GM19395 (cell line): ENCODE data around the gene NDUFS6.
"Not testable (repeated sequence)": the region's sequence is repeated elsewhere in the genome, so short reads cannot be mapped to it uniquely, and the experiment has no call there.

Experiments used
- ATAC-seq: cut with Tn5 transposase; IDR thresholded peaks from one replicate; pipeline ENCODE4 v1.9.1; 2021; ENCODE audit warnings: mild to moderate bottlenecking, moderate library complexity; ENCODE audit not compliant: unreplicated experiment

NDUFS6 gene

DNA sequence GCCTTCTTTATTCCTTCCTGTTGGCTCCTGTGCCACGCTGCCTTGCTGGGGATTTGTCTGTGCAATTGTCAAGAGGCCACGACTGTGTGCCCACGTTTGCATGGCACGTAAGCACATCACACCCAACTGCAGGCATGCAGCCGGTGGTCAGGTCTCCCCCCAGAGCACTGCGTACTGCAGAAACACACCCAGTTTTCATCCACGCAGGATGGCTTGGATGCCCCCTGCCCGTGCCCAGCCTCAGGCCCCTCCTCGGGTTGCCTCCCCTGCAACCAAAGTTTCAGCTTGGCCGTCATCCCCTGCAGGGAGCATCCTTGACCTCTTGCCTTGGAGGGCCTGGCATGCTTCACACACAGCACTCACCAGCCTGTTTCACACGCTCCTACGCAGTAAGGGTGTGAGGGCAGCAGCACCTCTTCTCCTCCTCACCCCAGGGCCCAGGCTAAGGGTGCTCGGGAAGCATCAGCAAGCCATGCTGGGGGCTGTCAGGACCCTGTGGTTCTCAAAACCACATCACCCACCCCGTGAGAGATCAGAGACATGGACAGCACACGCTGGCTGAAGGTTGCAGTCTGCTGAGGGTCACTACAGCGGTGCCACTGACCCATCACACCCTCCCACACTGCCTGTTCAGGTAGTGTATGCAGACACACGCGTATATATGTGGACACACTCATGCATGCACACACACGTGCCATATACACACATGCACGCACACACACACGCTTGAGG is 4.7 kb upstream of the NDUFS6 start:
- ATAC-seq = no peak

DNA sequence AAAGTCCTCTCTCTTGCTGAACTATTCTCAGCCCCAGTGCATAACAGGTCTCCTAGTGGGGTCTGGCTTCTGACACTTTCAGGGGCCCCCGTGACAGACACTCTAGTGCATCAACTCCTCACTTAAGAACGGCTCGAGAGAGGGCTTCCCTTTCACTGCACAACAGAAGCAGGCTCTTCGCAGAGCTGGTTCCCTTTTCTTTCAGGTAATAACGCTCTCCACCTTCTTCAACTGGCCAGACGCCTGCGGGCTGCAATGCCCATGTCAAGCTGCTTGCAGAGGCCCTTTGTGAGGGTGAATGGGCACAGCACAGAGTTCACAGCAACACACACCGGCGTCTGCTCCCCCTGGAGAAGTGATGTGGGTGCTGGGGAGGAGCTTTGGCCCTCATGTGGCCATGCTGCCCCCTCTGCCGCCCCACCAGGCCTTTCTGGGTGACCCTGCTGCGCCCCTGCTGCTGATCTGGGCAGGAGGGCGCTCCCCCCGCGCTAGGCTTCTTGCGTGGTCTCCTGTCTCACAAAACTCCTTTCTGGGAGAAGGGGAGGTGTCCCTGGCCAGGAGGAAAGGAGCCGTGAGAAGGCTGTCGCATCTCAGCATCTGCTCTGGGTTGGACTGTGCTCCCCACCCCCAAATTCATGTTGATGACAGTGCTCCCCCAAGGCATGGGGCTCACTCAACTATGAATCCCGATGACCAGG is 4.0 kb upstream of the NDUFS6 start:
- no peak for ATAC-seq

DNA sequence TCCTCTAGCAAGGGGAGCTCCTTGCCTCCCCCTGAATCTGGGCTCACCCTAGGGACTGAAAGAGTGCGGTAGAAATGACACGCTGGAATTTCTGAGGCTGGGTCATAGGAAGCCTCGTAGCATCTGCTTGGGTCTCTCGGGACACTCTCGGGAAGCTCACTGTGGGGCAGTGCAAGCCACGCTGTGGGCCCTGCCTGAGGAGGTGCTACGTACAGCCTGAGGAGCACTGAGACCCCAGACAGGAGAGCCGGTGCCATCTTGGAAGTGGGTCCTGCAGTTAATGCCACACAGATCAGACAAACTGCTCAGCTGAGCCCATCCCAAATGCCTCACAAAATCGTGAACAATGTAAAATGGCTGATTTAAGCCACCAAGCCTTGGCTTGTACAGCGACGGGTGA is 3.4 kb upstream of the NDUFS6 start:
- ATAC-seq = no peak

DNA sequence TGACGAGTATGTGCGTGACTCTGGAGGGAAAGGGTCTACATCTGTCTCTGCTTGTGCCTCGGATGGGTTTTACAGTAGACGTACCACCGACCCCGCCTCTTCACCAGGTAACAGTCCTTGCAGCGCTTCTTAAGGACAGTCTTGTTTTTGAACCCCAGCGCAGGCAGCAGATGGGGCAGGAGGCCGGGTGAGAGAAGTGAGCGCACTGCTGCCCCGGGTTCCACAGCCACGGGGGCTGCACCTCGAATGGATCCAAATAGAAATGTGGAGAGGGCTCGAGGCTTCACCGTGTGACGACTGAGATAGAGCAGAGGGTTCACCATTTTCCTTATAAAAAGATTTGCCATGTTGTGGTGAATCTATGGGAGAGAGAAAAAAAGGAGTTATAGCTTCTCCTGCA is 2.6 kb upstream of the NDUFS6 start:
- ATAC-seq = not testable (repeated sequence)

DNA sequence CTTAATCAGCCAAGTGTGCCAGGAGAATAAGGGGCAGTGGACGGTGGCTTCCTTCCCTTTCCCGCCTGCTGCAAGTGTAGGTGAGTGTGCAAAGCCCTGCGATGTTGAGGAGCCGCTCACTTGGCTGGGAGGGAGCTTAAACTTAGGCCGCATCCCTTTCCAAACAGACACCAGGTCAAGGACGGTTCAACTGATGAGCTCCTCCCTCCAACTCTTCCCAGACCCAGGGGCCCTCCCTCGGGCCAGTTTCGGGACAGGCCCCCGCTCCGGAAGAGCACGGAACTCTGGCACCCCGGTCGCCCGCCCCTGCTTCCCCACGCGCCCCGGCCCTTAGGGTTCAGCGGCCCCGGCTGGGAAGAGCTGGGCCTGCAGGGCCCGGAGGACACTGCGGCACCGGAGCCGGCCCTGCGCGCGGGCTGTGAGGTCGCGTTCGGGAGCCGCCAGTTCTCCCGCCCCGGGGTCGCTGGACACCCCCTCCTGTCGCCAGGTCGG is 2.1 kb upstream of the NDUFS6 start:
- peak; percentile 28 for ATAC-seq

DNA sequence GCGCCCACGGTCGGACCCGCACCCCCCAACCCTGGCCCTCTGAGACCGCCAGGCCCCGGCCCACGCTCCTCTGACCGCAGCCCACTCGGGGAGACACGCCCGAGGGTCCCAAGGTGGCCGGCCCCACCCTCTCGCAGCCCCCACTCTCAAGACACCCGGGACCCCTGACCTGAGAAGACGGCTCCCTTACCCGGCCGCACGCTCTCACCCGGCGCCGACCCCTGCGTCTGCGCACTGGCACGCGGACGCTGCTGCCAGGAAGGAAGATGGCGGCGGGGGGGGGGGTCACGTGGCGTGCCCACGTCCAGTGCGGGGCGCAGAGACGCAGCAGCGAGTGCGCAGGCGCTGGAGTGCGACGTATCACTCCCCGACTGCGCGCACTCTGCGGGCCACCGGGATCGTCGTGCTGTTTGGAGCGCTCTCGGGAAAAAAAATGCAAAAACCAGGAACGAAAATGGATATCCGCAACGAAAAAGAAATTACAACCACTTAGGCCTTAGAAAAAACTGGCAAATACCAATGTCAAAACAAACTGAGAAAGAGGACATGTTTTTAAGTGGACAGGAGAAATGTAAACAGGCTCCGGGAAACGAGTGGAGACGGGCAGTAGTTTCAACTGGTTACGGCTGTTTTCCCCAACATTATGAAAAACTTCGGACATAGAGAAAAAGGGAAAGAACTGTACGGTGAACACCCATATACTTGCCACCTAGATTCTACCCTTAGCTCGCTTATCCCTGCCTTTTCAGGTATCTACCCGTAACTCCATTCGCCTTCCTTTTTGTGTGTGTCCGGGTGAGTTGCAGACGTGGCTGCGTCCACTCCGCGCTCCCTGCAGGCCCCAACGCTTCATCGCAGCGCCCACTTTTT is 1.4 kb upstream of the NDUFS6 start, which contains the start of gene MRPL36:
TSS of gene MRPL36 (minus strand) at position 236 of the 870 bp plus-strand sequence. CDS start 902 bp downstream, outside the sequence.
- ATAC-seq = peak; percentile 47

DNA sequence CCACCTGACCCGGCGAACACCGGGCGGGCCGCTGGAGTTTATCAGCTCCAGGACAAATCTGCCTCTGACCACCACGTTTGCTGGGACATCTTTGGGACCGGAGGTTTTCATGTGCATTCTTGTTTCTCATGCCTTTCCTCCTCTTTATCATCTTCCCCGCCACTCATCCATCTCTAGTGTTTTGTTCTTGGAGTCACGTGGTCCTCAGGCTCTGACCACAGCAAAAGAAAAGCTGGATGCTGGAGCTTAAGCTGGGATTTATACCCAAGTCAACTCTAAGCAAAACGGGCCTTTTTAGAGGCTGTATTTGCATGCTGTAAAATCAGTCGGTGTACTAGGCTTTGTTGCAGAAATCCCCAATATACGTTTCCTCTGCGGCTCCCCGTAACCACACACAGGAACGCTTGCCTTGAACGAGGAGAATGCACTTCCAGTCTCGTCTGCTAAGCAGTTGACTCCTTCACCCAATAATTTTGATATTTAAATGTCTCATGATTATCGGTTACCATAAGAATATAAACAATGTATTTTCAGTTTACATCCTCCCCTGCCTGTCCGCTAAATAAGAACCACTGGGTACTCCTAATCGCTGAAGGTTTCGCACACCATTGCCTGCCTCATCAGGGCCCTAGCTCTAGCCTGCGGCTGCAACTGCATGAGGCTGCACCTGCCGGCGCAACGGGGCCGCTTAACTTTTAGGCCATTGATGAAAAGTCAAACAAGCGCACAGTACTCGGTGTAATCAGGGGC is 560 bp upstream of the NDUFS6 start:
- peak; percentile 55 for ATAC-seq

DNA sequence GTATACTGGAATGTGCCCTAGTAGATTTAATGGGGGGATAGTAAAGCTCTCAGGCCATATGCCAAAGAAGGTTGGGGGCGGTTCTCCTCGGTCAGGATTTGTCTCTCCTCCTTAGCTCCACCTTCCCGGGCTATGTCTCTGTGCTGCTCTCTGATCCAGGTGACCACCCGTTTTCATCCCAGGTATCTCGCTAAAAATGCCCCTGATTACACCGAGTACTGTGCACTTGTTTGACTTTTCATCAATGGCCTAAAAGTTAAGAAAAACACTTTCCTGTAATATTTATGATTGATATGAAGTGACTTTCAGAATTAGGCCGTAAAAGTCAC is 724 bp downstream of the NDUFS6 start:
- ATAC-seq = no peak

DNA sequence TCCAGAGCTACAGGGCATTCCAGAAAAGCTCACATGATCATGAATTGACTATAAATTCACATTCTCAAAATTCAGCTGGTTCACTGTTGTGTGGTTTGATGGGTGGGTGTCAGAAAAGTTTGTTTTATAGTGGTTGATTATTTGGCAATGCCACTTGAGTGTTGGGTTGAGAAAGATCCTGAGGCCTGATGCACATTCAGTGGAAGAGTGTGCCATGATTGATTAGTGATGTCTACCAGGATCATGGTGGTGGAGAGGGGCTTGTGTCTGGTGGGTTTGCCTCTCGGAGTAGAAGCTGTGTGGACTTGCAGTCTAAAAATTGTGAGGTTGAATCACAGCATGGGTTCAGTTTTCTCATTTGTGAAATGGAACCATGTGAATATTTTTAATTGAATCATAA is 2.0 kb downstream of the NDUFS6 start:
- ATAC-seq = no peak

DNA sequence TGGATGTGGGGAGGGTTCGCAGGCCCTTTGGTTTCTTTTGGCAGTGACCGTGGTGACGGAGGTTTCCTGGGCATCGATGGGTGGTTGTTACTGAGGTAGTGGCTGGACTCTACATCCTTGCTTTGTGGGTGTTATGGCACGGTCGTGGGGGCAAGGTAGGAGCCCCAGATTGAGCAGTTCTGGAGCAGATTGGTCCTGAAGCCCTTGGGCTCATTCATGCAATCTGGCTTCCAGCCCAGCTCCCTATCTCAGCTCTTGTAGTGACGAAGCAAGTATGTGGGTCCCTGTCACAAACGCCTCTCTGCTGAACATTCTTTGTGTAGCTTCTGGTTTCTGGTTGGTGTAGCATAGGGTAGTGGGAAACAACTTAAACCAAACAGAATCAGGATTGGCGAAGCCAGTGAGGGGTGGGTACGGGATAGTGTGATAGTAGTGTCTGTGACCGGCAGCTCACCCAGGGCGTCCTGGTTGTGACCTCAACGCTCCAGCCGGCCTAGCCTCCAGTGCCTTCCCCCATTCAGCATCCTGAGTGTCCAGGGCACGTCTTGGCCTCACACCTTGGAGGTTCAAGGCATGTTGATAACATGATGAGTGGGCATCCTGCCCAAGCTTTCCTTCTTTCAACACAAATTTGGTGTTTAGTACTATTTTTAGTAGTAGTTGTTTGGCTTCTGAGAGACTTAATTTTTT is 2.9 kb downstream of the NDUFS6 start:
- ATAC-seq = no peak

DNA sequence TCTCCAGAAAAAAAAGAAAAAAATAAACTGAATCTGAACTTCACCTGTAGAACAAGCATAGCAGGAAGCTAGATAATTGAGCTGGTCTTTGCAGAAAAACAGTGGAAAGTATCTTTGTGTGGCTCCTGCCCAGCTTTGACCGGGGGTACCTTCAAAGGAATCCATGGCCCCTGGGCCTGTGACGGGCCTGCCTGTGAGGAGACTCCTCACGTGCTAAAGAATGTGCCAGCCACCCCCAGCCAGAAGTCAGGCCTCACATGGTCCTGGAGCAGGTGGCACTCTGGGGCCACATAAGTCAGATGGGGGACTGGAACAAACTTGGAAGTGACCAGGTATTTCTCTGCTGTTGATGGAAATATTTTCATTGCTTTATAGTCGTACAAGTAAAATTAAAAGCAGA is 4.1 kb downstream of the NDUFS6 start:
- no peak for ATAC-seq

DNA sequence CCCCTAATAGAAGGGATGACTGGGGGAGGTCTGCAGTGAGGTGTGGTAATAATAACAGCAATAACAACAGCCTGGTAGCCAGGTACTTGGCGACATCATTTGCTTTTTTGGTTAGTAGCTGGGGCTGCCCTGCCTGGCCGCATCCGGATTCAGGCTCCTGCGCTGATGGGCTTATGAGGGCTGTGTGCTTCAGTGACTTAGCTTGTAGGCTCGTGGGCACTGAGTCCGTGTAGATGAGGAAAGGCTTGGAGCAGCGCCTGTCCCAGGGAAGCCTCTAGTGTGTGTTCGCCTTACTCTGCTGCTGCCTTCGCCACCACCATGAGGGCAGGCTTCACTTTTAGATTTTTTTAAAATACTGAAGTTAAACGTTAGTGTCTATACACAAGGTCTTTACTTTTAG is 4.5 kb downstream of the NDUFS6 start:
- no peak for ATAC-seq

DNA sequence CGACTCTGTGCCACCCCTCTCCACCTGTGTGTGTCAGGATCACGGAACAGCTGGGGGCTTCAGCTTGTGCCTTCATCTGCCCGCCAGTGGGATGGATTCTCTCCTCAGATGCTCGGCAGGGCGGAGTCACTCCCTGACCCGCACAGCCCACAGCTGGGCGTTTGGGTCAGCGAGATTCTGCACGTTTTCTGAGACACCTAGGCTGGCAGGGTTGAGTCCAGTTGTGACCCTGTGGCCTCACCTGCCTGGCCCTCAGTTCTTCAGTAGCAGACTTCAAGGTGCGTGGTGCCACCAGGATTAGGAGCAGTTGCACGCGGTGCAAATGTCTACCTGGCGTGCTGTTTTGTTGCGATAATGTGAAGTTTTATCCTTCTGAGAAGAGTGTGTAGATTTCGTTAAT is 5.0 kb downstream of the NDUFS6 start:
- no peak for ATAC-seq

DNA sequence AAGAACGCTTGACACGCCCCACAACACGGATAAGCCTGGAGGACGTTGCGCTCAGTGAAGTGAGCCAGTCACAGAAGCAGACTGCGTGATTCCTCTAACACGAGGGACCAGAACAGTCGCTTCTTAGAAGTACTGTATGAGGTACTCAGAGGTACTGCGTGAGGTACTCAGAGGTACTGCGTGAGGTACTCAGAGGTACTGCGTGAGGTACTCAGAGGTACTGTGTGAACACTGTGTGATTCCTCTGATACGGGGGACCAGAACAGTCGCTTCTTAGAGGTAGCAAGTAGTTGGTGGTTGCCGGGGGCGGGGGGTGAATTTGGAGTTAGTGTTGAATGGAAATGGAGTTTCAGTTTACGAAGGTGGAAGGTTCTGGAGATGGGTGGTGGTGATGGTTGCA is 5.8 kb downstream of the NDUFS6 start:
- no peak for ATAC-seq

DNA sequence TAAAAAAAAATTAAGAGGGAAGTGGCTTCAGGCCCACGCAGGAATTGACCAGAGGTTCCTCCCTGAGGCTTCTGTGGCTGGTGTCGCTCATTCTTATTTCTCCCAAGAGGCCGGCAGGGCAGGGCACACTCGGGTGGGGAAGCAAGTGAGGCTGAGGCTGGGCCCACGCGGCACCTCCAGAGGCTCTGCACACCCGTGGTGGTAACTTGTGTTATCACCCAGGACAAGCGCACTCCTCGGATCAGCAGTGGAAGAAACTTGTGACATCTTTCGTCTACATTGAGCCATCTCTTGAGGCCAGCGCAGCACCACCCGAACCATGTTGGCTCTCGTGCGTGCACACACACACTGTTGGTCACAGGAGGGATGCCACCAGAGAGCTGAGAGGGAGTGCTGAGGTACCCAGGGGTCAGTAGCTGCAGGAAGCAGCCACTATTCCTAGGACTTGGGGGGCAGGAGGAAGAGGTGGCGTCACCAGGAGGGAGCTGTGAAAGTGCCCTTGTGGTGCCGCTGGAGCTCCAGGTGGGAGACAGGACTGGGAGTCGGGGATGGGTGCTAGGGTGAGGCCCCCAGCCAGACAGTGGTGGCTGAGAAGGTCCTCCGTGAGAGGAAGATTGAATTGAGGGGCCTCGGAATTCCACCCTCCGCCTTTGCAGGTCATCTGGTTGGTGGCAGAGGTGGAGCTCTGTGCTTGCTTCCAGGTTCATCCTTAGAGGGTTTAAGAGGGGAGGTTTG is 6.4 kb downstream of the NDUFS6 start:
- ATAC-seq = no peak

DNA sequence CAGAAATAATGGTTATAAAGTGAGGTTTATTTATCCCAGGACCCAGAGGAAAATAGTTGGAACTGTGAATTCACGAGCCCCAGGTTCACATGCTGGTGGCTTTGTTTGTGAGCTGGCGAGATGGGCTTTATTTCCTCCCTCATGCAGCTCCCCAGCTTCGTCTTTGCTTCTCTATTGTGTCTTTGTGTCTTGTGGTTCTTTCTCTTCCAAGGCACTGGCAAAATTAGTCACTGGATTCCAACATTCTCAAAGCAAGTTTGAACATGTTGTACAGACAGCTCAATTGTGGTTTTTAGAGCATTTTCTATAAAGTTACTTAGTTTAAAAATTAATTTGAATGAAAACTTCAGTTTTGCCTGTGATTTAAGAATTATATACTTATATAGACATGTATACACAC is 7.2 kb downstream of the NDUFS6 start:
- no peak for ATAC-seq

DNA sequence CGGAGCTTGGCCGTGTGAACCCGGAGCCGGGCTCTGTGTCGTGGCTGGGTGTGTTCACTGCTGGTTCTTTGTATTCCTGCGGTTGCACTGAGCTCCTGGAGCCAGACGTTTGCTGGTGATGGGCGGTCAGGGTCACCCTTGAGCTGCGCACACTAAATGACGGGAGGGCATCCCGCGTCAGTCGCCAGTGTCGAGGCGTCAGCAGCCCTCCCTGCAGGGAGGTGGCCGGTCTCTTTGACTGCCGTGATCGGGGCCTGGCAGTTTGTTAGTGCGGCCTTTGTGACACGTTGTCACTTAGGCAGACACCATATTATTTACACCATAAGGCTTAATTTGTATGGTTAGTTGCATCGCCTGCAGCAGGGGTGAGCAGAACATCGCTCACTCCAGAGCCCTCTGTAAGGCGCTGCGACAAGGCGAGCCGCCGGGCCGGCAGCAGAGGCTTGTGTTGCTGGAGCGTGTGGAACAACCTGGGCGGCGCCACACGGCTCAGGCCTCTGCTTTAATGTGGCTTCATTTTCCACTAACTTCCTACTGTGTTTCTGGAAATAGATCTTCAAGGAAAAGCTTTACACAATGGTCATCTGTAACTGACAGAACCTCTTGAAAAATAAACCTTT is 8.3 kb downstream of the NDUFS6 start:
- no peak for ATAC-seq

DNA sequence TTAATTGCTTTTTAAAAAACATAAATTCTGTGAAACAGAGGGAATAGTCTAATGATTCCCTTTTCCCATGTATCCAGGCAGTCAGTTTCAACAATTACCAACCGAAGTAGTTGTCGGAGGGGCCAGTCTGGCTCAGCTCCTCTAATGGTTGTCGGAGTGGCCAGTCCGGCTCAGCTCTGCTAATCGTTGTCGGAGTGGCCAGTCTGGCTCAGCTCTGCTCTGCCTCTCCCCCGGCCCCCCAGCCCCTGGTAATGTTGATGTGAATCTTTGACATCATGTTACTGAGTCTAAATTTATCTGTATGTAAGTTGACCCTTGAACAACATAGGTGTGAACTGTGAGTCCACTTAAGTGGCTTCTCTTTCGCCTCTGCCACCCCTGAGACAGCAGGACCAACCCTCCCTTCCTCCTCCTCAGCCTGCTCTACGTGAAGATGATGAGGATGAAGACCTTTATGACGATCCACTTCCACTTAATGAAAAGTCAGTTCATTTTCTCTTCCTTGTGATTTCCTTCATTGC is 9.4 kb downstream of the NDUFS6 start:
- ATAC-seq = no peak
